ENCODE data around the gene ARFGAP3. TPM values are rescaled to one million over a fixed set of nuclear protein-coding genes. Genes with fewer than 3 reads are reported as not detected.

ARFGAP3 gene
- total RNA-seq, 1 experiment from 2014 or later, result 71.3 TPM

DNA sequence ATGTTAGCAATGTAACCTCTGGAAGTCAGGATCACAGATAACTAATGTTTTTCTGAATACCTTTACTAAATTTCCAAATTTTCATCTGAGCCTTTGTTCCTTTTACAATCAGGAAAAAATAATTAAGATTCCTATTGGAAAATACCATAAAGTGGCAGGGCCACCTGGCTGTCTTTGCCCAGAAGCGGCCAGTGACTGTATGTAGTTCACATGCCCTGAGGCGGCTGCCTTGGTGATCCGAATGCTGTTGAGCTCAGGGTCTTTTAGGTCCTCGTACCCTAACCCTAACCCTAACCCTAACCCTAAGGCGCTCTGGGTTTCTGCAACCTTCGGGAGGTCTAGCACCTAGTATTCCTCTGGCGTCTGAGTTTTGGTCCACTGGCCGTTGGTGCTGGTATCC lies 8.5 kb upstream of the ARFGAP3 start:
- no peak overlapping the region for H3K4me3 ChIP-seq
- DNase-seq (ENCODE audit: low read depth in 1 of 2, low spot score in 2 of 2), result peak in 1 of 2 experiments; percentile 53
- peaks cover 9% of the 10 kb centered on the region for H3K9me3 ChIP-seq (replicated peaks)
- peaks cover 39% of the 10 kb centered on the region for H3K4me1 ChIP-seq (replicated peaks)
- H3K27me3 ChIP-seq (replicated peaks), result no peaks in the 10 kb centered on the region
- H3K36me3 ChIP-seq, result peaks cover 37% of the 10 kb centered on the region
- H3K27ac ChIP-seq, result peak overlapping the region; percentile 50

DNA sequence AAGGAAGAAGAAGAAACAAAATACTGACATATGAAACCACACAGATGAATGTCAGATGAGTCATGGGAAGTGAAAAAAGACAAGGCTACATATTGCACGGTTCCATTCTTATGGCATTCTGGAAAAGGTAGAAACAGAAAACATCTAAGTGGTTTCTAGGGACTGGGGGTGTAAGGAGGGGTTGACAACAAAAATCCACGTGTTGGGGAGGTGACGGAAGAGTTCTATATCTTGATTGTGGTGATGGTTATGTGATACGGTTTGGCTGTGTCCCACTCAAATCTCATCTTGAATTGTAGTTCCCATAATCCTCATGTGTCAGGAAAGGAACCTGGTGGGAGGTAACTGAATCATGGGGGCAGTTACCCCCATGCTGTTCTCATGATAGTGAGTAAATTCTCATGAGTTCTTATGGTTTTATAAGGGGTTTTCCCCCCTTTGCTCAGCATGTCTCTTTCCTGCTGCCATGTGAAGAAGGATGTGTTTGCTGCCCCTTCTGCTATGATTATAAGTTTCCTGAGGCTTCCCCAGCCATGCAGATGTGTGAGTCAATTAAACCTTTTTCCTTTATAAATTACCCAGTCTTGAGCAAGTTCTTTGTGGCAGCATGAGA lies 6.4 kb upstream of the ARFGAP3 start:
- DNase-seq (ENCODE audit: low read depth in 1 of 2, low spot score in 2 of 2), result peak; percentile 79 to 94
- H3K4me3 ChIP-seq, result no peak overlapping the region
- H3K27me3 ChIP-seq (replicated peaks), result no peaks in the 10 kb centered on the region
- H3K27ac ChIP-seq, result peak overlapping the region; percentile 86
- peaks cover 9% of the 10 kb centered on the region for H3K9me3 ChIP-seq (replicated peaks)
- H3K36me3 ChIP-seq, result peaks cover 20% of the 10 kb centered on the region
- H3K4me1 ChIP-seq (replicated peaks), result peaks cover 39% of the 10 kb centered on the region

DNA sequence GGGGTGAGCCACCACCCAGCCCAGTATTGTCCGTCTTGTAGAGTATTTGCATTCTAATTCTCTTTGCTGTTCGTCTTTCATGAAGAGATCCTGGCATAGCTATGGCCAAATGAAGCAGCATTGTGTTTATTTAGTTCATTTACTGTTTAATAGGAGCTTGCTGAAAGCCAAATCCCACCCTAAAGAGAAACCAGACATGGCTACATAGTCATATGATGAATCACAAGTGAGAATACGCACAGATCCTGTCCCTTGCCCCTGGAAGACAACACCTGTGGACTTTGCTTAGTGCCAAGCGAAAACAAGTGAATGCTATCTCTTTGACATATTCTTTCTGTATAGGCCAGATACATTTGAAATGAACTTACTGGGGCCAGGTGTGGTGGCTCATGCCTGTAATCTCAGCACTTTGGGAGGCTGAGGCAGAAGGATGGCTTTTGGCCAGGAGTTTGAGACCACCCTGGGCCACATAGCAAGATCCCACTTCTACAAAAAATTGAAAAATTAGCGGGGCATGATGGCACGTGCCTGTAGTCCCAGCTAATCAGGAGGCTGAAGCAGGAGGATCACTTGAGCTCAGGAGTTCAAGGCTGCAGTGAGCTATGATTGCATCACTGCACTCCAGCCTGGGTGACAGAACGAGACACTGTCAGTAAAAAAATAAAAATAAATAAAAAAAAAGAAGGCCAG lies 5.1 kb upstream of the ARFGAP3 start:
- H3K4me3 ChIP-seq, result no peak overlapping the region
- H3K27me3 ChIP-seq (replicated peaks), result no peaks in the 10 kb centered on the region
- peak overlapping the region; percentile 86 for H3K27ac ChIP-seq
- H3K36me3 ChIP-seq, result peaks cover 11% of the 10 kb centered on the region
- peak in 1 of 2 experiments; percentile 72 for DNase-seq (ENCODE audit: low read depth in 1 of 2, low spot score in 2 of 2)
- H3K4me1 ChIP-seq (replicated peaks), result peaks cover 38% of the 10 kb centered on the region
- peaks cover 15% of the 10 kb centered on the region for H3K9me3 ChIP-seq (replicated peaks)

DNA sequence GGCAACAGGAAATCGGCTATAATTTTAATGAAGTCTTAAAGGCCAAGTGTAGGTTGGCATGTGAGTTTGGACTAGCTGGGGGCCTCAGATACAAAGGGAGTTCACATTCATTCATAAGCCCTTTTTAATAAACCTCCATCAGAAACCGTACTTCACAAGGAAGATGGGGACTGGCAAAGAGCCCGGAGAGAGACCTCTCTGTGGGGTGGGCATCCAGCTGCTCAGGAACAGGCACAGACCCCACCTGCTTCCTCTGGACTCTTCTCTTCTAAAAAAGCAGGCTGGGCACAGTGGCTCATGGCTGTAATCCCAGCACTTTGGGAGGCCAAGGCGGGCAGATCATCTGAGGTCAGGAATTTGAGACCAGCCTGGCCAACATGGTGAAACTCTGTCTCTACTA lies 3.9 kb upstream of the ARFGAP3 start:
- Histone ChIP-seq H3K4me3 (no peak overlapping the region), H3K4me1 (replicated peaks) (peaks cover 36% of the 10 kb centered on the region), H3K27me3 (replicated peaks) (no peaks in the 10 kb centered on the region), H3K9me3 (replicated peaks) (peaks cover 15% of the 10 kb centered on the region), H3K36me3 (peaks cover 9% of the 10 kb centered on the region), H3K27ac (no peak overlapping the region)
- DNase-seq (ENCODE audit: low read depth in 1 of 2, low spot score in 2 of 2), result no peak

DNA sequence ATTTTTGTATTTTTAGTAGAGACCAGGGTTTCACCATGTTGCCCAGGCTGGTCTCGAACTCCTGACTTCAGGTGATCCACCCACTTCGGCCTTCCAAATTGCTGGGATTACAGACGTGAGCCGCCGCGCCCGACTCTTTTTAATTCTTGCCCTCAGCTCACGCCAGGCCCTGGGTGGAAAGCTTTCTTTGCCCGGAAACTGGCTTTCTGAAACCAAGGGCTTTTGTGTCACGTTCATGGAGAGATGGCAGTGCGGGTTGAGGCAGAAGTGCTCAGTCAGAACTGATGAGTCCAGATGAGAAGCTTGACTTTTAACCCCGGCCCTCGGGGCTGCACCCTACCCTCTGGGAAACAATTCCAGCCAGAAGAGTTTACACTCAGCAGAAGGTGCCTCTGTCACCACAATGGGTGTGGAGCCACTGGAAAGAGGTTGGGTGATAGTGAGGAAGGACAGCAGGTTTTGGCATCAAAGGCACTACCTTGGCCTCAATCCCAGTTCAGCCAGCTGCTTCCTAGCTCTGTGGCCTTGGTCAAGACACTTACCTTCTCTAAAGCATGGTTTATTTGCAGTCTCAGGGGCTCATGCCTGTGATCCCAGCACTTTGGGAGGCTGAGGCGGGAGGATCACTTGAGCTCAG lies 890 bp upstream of the ARFGAP3 start:
- H3K9me3 ChIP-seq (replicated peaks), result peaks cover 6% of the 10 kb centered on the region
- peaks cover 20% of the 10 kb centered on the region for H3K4me1 ChIP-seq (replicated peaks)
- no peak overlapping the region for H3K4me3 ChIP-seq
- no peak for DNase-seq (ENCODE audit: low read depth in 1 of 2, low spot score in 2 of 2)
- H3K27me3 ChIP-seq (replicated peaks), result no peaks in the 10 kb centered on the region
- H3K27ac ChIP-seq, result no peak overlapping the region
- peaks cover 7% of the 10 kb centered on the region for H3K36me3 ChIP-seq

DNA sequence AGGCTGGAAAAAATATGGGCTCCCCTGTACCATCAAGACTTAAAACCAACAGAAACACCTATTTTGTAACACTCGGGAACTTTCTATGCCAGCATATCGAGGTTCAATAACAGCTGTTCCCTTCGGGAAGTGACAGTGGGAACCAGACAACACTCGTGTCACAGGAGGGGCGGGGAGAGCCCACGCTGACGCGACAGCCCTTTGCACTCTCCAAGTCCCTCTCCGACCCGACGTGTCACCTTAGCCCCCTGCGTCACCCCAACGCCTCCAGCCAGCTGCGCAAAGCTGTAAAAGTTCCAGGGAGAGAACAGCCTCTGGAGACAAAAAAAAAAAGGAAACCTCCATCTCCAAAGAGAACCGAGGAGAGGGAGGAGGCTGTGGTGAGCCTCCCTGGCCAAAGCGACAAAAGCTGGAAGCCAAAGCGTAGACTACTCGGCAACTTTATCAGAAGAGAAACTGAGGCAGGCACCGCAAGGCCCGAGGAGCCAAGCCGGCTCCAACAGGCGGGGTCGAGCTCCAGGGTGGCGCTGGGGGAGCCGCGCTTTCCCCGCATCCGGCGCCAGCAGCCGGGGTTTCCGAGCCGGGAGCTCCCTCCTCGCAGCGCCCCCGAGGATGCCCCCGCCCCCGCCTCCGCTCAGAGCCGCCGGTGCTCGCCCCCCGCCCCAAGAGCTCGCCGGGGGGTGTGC lies 751 bp downstream of the ARFGAP3 start:
- DNase-seq (ENCODE audit: low read depth in 1 of 2, low spot score in 2 of 2), result peak in 1 of 2 experiments; percentile 53
- H3K27ac ChIP-seq, result peak overlapping the region; percentile 91
- peaks cover 10% of the 10 kb centered on the region for H3K36me3 ChIP-seq
- peak overlapping the region; percentile 97 for H3K4me3 ChIP-seq
- H3K27me3 ChIP-seq (replicated peaks), result no peaks in the 10 kb centered on the region
- H3K4me1 ChIP-seq (replicated peaks), result peaks cover 10% of the 10 kb centered on the region
- peaks cover 6% of the 10 kb centered on the region; the same call in 1 of the 2 replicates for H3K9me3 ChIP-seq (replicated peaks)

DNA sequence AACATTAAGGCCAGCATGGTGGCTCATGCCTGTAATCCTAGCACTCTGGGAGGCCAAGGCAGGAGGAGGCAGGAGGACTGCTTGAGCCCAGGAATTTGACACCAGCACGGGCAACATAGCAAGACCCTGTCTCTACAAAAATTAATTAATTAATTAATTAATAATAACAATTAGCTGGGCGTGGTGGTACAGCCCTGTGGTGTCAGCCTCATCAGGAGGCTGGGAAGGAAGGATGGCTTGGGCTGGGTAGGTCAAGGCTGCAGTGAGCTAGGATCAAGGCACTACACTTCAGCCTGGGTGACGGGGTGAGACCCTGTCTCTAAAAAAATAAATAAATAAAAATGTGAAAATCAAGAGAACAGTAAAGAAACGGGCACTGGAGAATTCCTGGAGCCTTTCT lies 1.4 kb downstream of the ARFGAP3 start:
- Histone ChIP-seq H3K4me1 (replicated peaks) (peaks cover 10% of the 10 kb centered on the region), H3K9me3 (replicated peaks) (peaks cover 6% of the 10 kb centered on the region; the same call in 1 of the 2 replicates), H3K4me3 (peak overlapping the region; percentile 97), H3K36me3 (peaks cover 16% of the 10 kb centered on the region), H3K27me3 (replicated peaks) (no peaks in the 10 kb centered on the region), H3K27ac (peak overlapping the region; percentile 91)
- DNase-seq (ENCODE audit: low read depth in 1 of 2, low spot score in 2 of 2), result no peak

DNA sequence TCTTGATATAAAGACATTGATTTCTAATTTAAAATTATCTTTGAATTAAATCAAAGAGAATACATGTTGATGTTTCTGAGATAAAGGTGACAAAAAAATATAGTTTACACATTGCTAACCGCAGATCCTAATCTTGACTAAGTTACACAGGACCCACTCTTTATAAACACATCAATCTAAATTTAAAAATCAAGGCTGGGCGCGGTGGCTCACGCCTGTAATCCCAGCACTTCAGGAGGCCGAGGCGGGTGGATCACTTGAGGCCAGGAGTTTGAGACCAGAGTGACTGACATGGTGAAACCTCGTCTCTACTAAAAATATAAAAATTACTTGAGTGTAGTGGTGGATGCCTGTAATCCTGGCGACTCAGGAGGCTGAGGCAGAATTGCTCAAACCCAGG lies 1.9 kb downstream of the ARFGAP3 start:
- peaks cover 17% of the 10 kb centered on the region for H3K36me3 ChIP-seq
- peaks cover 10% of the 10 kb centered on the region for H3K4me1 ChIP-seq (replicated peaks)
- DNase-seq (ENCODE audit: low read depth in 1 of 2, low spot score in 2 of 2), result no peak
- peaks cover 6% of the 10 kb centered on the region; the same call in 1 of the 2 replicates for H3K9me3 ChIP-seq (replicated peaks)
- no peak overlapping the region for H3K27ac ChIP-seq
- no peaks in the 10 kb centered on the region for H3K27me3 ChIP-seq (replicated peaks)
- H3K4me3 ChIP-seq, result no peak overlapping the region

DNA sequence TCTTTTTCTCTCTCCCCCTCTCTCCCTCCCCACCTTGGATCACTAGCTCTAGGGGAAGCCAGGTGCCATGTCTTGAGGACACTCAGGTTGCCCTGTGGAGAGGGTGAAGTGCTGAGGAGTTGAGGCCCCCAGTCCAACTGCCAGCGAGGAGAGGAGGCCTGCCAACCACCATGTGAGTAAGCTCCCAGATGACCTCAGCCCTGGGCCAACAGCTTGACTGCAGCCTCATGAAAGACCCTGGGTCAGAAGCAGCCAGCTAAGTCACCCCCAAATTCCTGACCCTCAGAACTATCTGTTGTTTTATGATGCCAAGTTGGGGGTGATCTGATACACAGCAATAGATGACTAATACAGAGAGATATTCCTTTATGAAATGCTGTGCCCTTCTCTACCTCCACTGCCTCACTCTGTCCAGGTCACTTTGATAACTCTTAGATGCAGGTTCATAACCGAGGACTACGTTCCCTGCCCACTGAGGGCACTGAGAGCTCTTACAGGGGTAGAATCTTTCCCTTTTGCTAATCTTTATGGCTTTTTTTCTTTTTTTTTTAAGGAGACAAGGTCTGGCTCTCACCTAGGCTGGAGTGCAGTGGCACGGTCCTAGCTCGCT lies 8.0 kb downstream of the ARFGAP3 start:
- DNase-seq (ENCODE audit: low read depth in 1 of 2, low spot score in 2 of 2), result no peak
- no peaks in the 10 kb centered on the region for H3K27me3 ChIP-seq (replicated peaks)
- peaks cover 13% of the 10 kb centered on the region for H3K4me1 ChIP-seq (replicated peaks)
- peaks cover 36% of the 10 kb centered on the region for H3K36me3 ChIP-seq
- H3K4me3 ChIP-seq, result no peak overlapping the region
- no peaks in the 10 kb centered on the region for H3K9me3 ChIP-seq (replicated peaks)
- no peak overlapping the region for H3K27ac ChIP-seq

DNA sequence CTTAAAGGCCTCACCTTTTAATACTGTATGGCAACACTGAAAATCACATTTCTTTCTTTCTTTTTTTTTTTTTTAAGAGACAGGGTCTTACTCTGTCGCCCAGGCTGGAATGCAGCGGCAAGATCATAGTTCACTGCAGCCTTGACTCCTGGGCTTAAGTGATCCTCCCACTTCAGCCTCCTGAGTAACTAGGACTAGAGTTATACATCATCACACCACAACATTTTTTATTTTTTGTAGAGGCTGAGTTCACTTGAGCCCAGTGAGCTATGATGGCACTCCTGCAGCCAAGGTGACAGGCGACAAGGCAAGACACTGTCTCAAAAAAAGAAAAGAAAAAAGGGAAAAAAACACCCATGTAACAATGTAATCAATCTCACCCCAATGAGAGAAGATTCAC lies 10.0 kb downstream of the ARFGAP3 start:
- H3K27me3 ChIP-seq (replicated peaks), result no peaks in the 10 kb centered on the region
- H3K4me3 ChIP-seq, result no peak overlapping the region
- peaks cover 22% of the 10 kb centered on the region for H3K4me1 ChIP-seq (replicated peaks)
- H3K36me3 ChIP-seq, result peaks cover 47% of the 10 kb centered on the region
- no peaks in the 10 kb centered on the region for H3K9me3 ChIP-seq (replicated peaks)
- H3K27ac ChIP-seq, result no peak overlapping the region
- no peak for DNase-seq (ENCODE audit: low read depth in 1 of 2, low spot score in 2 of 2)

DNA sequence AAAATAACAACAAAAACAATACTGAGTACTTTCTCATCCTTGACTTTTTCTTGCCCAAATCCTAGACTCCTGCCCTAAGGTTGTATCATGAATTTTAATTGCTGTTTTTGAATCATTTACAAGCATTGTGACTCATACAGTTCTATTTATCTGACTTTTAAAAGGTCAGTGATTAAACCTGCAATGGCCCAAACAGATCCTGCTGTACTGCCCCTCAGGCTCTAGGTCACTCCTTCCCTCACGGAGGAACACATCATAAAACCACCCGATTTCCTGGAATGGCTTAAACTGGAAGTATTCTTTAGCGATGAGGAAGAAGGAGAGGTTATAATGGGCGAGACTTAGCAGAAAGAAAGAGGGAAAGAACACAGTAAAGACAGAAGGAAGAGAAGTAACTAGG lies 12.3 kb downstream of the ARFGAP3 start:
- peaks cover 29% of the 10 kb centered on the region for H3K4me1 ChIP-seq (replicated peaks)
- H3K4me3 ChIP-seq, result no peak overlapping the region
- H3K36me3 ChIP-seq, result peaks cover 55% of the 10 kb centered on the region
- no peaks in the 10 kb centered on the region for H3K9me3 ChIP-seq (replicated peaks)
- peak overlapping the region; percentile 17; the same call in 1 of the 2 replicates for H3K27ac ChIP-seq
- H3K27me3 ChIP-seq (replicated peaks), result no peaks in the 10 kb centered on the region
- peak in 1 of 2 experiments; percentile 47 for DNase-seq (ENCODE audit: low read depth in 1 of 2, low spot score in 2 of 2)

DNA sequence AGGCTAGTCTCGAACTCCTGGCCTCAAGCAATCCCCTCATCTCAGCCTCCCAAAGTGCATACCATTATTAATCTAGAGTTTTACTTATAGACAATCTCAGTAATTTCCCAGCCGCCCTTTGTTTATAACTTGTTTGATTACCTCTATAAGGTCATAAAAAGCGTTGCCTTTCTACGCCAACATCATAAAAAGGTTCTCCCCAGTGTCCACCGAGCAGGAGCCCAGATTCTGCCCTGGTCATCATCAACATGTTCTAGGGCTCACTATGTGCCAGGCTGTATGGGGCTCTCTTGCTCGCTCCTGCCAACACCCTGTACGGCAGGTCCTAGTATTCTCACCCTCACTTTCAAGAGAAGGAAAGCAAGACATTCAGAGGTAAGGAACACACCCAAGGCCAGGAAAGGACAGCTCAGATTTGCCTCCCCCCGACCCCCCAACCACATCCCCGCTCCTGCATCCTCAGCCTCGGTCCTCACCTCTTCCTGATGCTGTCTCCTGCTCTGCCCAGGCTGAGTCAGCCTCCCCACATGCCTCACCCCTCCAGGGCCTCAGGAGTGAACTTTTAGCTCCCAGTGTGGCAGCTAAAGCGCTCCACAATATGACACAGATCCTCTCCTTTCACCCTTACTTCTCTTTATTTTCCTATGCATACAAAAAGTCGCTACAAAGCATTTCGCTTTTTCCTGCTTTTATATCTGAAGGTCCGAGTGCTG lies 14.3 kb downstream of the ARFGAP3 start:
- Histone ChIP-seq H3K4me1 (replicated peaks) (peaks cover 29% of the 10 kb centered on the region), H3K27me3 (replicated peaks) (no peaks in the 10 kb centered on the region), H3K9me3 (replicated peaks) (no peaks in the 10 kb centered on the region), H3K27ac (no peak overlapping the region), H3K36me3 (peaks cover 56% of the 10 kb centered on the region), H3K4me3 (no peak overlapping the region)
- DNase-seq (ENCODE audit: low read depth in 1 of 2, low spot score in 2 of 2), result no peak

DNA sequence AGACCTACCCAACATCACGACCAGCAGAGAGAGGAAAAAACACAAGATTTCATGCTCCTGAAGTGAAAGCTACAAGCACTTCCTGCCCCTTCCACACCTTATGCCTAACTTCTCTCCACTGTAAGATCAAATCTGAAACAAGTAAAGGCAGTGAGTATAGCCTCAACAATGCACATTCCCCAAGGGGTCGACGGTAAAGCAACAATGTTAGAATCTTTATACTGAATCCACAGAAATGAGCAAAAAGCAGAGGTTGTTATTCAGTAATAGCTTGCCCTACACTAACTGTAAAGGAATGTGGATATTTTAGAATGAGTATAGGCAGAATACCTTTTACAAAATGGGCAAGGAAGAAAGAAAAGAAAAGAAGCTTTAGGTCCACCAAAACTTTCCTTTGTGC lies 15.6 kb downstream of the ARFGAP3 start:
- H3K36me3 ChIP-seq, result peaks cover 61% of the 10 kb centered on the region
- DNase-seq (ENCODE audit: low read depth in 1 of 2, low spot score in 2 of 2), result peak; percentile 22 to 30
- H3K4me1 ChIP-seq (replicated peaks), result peaks cover 29% of the 10 kb centered on the region
- no peaks in the 10 kb centered on the region for H3K9me3 ChIP-seq (replicated peaks)
- no peak overlapping the region for H3K4me3 ChIP-seq
- H3K27me3 ChIP-seq (replicated peaks), result no peaks in the 10 kb centered on the region
- H3K27ac ChIP-seq, result peak overlapping the region; percentile 33
